Measurements from ENCODE around the gene DNMT3B. TPM values are rescaled to one million over a fixed set of nuclear protein-coding genes. Genes with fewer than 3 reads are reported as not detected.
A peak's percentile ranks its signal among the peaks of the same experiment; 100 is the strongest.

The DNMT3B gene
- total RNA-seq, 1 experiment from 2014 or later: 1.2 TPM

DNA sequence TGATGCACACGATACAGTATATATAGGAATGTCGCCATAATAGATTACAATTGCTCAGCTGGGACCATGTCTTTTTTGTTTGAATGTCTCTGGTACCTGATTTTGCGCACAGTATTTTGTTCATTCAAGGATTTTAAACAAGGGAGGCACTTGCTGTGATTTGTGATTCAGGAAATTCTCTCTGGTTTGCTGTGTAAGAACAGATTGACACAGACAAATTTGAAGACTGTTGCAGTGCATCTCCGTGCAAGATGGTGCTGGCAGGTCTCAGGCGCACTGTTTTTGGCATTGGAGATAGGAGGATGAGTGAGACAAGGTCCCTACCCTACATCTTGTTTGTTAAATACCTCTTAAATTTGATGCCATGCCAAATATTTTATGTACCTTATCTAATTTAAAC is 60.0 kb downstream of the DNMT3B start:
- no peak for DNase-seq (ENCODE audit: low read depth)

DNA sequence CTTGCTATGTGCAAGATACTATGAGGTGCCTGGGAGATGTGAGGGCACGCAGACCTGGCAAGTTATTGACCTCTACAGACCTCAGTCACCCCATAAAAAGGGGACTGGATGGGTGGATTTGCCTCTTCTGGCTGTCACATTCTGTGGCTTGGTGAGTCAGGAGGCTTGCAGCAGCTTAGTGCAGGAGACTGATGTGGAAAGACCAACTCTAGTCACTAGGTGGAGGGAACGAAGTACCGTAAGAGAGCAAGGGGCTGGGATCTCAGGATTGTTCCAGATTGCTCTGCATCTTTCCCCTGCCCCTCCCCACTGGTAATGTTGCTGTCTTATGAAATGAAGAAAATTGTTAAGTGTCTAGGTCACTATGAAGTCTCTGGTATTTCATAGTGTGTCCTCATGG is 60.9 kb downstream of the DNMT3B start:
- DNase-seq (ENCODE audit: low read depth): peak; percentile 79

DNA sequence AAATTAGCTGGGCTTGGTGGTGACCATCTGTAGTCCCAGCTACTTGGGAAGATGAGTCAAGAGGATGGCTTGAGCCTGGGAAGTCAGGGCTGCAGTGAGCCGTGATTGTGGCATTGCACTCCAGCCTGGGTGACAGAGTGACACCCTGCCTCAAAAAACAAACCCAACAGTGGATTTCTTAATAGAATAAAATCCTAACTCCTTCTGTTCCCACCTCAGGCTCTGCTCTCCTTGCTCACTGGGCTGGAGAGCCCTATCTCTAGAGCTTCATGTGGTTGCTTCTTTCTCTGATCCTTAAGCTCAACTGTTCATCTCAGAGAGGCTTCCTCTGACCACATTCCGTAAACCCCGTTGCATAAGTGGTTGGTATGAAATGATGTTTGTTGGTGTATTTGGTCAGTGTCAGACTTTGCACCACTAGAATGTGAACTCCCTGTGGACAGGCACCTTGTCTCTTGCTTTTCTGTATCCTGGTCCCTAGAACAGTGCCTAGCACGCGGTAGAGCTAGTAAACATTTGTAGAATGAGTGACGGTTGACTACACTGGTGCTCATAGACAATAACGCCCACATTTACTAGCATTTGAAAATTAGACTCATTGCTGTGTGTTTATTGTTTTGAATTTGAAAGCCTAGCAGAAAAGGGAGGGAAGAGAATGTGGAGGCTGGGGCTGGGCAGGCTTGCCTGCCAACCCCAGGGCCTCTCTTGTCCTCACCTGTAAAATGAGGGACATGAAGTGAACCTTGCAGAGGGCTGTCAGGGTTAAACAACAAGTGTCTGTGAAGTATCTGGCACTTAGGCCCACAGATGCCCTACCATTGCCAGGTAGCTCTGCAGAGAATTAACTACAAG is 61.8 kb downstream of the DNMT3B start:
- peak; percentile 25 for DNase-seq (ENCODE audit: low read depth)

DNA sequence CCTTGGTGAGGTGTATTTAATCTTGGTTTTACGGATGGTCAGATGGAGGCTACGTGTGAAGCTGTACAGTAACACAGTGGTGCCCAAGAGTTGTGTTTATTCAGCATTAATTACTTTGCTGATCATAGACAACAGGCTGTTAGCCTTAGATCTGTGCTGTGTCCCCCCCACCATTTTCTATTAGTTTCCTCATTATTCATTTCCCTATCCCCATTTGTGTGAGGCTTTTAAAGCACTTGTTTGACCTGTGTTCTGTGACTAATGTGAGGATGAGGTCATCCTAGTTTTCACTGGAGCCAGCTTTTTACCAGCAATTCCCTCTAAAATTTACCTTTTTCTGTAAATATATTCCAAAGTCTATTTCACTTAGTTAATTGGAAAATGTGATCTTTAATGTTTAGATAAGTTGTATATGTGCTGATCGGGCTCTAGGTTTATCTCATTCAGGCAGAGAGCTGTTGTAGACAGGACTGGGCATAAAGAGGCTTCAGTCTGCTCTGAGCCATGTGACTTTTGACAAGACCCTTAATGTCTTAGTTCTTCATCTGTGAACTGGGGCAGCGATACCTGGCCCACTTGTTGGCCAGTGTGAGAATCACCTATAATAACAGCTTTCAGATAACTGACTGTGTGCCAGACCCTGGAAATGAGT is 66.0 kb downstream of the DNMT3B start:
- peak; percentile 12 for DNase-seq (ENCODE audit: low read depth)

DNA sequence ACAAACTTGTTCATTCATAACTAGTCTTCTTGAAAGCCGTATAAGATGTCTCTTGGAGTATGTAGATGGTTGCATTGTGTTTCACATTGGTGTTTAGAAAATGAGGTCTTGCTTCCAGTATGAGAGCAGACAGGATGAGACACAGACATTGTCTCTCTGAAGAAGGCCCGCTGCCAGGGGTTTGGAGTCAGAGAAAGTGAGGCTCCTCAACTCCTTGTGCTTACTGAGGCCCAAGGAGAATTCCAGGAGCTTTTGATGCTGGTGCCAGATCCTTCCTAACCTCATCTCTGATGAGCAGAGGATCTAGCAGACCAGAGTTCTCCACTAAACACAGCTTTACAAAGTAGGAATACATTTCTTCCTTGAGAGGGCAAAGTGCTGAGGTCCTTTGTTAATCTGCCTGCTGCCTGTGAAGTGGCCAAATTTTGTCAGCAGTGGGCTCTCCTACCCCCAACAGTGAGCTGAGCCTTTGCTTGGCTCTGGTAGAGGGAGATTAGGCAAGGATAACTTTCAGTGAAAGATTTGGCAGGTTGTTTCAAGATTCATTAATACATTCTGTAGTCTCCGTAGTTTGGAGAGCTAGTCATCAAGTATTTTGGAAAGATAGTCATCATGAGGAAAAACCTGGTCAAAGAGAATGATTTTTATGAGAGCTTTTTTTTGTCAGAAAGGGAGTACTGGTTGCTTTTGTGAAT is 67.3 kb downstream of the DNMT3B start:
- DNase-seq (ENCODE audit: low read depth): no peak

DNA sequence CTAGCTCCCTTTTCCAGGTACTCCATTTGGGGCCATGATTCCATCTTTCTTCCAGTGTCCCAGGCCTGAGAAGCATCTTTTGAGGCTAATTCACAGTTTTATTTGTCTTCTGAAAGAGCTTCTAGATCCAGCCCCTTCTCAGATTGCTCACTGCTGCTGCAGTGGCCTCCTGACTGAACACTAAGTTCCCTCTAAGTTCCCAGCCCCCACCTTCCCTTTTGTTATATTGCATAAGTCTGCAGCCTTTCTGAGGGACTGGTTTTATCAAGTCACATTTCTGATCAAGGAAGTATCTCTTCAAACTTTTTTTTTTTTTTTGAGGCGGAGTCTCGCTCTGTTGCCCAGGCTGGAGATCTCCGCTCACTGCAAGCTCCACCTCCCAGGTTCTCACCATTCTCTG is 68.3 kb downstream of the DNMT3B start:
- peak; percentile 36 for DNase-seq (ENCODE audit: low read depth)

- DNase-seq (ENCODE audit: low read depth): no peak
Measured at GRCh38 chr20:32831982-32832381, 69.8 kb downstream of the DNMT3B start.

GRCh38 chr20:32832664-32833063 is 70.5 kb downstream of the DNMT3B start:
- DNase-seq (ENCODE audit: low read depth): no peak

GRCh38 chr20:32834972-32835371 is 72.8 kb downstream of the DNMT3B start:
- no peak for DNase-seq (ENCODE audit: low read depth)

DNA sequence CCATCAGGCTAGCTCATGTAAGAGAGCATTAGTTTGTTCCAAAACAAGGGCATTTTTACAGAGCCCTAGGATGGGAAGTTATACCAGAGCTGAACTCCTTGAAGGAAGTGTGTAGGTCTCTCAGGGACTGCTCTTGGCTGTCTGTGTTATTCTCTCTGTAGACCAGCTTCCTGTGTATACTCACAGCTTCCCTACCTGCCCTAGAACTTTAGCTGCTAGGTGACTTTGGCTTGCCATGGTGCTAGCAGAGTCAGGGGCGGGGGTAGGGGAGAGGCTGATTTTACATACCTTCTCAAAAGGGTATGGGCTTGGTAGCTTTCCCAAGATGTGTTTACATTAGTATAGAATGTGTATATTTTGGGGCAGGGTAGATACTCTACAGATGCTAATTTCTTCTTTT is 75.0 kb downstream of the DNMT3B start:
- no peak for DNase-seq (ENCODE audit: low read depth)

DNA sequence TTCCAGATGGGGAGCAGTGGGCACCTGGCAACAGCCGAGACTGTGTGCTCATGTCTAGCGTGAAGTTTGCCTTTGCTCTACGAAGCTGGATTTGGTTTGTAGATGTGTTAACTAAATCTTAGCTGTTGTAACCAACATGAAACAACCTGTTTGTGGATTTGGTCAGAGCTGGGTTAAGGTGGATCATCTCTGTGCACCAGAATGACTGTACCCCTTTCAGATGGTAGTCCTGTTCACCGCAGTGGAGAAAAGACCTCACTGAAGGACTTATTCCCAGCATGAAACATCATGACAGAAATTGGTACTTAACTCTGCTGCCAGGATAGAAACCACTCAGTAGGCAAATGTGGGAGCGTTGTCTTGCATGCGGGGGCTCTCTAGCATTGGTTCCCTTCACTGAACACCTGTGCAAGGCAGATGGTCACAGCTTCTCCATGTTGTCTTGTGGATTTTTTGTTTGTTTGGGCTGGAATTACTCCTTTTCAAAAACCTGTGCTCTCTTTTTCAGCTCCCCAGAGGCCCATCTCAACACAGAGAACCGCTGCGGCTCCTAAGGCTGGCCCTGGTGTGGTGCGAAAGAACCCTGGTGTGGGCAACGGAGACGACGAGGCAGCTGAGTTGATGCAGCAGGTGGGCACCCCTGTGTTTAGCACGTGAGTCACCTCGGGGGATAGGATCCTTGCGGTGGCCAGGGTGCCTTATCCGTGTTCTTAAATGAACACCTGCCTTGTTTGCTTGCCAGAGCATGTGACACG is 77.2 kb downstream of the DNMT3B start:
- DNase-seq (ENCODE audit: low read depth): no peak

DNA sequence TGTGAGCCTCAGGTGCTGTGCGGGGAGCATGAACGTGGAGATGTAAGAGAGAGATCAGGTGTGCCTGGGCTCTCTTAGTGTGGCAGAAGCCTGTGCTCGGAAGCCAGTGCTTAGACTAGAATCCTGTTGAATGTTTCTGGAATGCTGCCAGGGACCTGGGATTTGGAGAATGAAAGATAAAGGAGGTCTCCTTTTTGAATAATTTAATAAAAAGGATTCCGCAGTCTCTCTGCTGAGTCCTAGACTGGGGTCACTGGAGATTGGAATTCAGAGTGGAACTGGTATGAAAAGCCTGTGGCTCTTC is 77.7 kb downstream of the DNMT3B start:
- DNase-seq (ENCODE audit: low read depth): no peak

GRCh38 chr20:32841174-32841573 is 79.0 kb downstream of the DNMT3B start:
- DNase-seq (ENCODE audit: low read depth): no peak

- no peak for DNase-seq (ENCODE audit: low read depth)
Measured at GRCh38 chr20:32841632-32842031, 79.4 kb downstream of the DNMT3B start.

GRCh38 chr20:32842688-32843524 is 80.7 kb downstream of the DNMT3B start:
- DNase-seq (ENCODE audit: low read depth): no peak

DNA sequence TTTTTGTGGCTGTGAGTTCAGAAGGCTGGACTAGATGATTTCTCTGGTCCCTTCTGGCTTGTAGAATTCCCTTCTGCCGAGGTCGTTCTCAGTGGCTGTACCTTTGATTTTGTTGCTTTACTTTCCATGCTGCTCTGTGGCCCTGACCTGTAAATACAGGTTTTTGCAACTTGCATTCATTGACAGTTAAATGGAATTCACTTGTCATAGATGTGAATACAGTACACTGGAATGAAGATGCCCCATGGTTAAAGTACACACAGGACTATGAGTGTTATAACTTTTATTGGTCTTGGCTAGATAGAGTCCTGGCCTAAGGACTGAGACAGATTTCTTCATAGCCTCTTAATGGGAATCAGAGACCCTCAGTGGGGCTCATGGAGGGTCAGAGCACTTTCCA is 83.6 kb downstream of the DNMT3B start:
- DNase-seq (ENCODE audit: low read depth): no peak

GRCh38 chr20:32846852-32847251 is 84.7 kb downstream of the DNMT3B start:
- no peak for DNase-seq (ENCODE audit: low read depth)

- DNase-seq (ENCODE audit: low read depth): no peak
Measured at GRCh38 chr20:32847964-32848363, 85.8 kb downstream of the DNMT3B start.

DNA sequence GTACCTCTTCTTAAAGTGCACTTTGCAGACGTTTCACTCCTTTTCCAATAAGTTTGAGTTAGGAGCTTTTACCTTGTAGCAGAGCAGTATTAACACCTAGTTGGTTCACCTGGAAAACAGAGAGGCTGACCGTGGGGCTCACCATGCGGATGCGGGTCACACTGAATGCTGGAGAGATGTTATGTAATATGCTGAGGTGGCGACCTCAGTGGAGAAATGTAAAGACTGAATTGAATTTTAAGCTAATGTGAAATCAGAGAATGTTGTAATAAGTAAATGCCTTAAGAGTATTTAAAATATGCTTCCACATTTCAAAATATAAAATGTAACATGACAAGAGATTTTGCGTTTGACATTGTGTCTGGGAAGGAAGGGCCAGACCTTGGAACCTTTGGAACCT is 86.7 kb downstream of the DNMT3B start:
- DNase-seq (ENCODE audit: low read depth): no peak

DNA sequence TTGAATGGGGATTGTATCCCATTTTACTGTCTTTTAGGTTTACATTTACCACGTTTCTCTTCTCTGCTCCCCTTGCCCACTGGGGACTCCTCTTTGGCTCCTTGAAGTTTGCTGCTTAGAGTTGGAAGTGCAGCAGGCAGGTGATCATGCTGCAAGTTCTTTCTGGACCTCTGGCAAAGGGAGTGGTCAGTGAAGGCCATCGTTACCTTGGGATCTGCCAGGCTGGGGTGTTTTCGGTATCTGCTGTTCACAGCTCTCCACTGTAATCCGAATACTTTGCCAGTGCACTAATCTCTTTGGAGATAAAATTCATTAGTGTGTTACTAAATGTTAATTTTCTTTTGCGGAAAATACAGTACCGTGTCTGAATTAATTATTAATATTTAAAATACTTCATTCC is 87.4 kb downstream of the DNMT3B start:
- no peak for DNase-seq (ENCODE audit: low read depth)

DNA sequence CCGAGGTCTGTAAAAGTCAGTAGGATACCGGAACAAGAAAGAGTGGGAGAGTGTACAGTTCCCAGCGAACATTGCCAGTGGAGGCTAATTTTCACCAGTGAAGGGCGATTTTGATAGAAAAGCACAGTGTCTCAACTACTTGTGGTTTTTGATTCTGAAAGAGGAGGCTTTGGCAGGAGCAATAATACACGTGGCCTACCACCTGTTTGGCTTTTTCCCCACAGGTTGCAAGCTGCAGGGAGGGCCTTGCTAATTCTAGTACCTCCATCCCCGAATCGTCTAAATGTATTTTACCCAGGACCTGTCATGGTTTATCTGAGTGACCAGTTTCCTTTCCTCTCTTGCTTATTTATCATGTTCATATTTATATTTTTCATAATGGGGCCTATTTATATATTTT is 93.2 kb downstream of the DNMT3B start:
- DNase-seq (ENCODE audit: low read depth): no peak

All from LHCN-M2 (cell line).